22Rv1 (cell line): ENCODE measurements around the gene RASAL1.
A peak's percentile ranks its signal among the peaks of the same experiment; 100 is the strongest.

Experiments
- H3K27ac ChIP-seq: fragments of 450-650 bp; 2 replicates; pipeline ENCODE4 v1.5.1; 2017
- ZFX ChIP-seq: fragments of 450-650 bp; IDR thresholded peaks from 2 replicates; pipeline ENCODE4 v1.6.1; 2017; ENCODE audit warnings: antibody characterized with exemption, borderline replicate concordance
- TF ChIP-seq, protein P1 (sequence below): fragments of 450-650 bp; IDR thresholded peaks from 2 replicates; pipeline ENCODE4 v1.5.1; 2017; ENCODE audit warnings: mild to moderate bottlenecking

RASAL1 gene

DNA sequence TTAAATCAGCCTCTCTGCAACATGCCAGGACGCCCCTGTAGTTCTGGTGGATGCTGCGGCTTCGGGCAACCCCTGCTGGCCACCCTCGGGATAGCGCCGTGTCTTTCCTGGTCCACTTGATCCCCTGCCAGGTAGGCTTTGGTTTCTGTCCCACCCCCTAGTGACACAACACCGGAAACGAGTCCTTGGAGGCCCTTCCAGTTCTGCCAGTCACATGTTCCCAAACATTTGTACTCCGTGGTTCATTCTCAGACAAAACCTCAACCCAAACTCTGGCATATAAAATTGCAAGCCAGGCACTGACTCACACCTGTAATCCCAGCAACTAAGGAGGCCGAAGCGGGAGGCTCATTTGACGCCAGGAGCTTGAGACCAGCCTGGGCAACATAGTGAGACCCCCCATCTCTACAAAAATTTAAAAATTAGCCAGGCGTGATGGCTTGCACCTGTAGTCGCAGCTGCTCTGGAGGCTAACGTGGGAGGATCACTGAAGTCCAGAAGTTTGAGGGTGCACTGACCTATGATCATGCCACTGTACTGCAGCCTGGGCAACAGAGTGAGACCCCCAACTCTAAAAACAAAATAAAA lies 37.0 kb downstream of the RASAL1 start:
- no peak for TF ChIP-seq ZFX
- TF ChIP-seq, protein P1, sequence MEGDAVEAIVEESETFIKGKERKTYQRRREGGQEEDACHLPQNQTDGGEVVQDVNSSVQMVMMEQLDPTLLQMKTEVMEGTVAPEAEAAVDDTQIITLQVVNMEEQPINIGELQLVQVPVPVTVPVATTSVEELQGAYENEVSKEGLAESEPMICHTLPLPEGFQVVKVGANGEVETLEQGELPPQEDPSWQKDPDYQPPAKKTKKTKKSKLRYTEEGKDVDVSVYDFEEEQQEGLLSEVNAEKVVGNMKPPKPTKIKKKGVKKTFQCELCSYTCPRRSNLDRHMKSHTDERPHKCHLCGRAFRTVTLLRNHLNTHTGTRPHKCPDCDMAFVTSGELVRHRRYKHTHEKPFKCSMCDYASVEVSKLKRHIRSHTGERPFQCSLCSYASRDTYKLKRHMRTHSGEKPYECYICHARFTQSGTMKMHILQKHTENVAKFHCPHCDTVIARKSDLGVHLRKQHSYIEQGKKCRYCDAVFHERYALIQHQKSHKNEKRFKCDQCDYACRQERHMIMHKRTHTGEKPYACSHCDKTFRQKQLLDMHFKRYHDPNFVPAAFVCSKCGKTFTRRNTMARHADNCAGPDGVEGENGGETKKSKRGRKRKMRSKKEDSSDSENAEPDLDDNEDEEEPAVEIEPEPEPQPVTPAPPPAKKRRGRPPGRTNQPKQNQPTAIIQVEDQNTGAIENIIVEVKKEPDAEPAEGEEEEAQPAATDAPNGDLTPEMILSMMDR, result peak; percentile 98
- peak overlapping the region; percentile 72 for H3K27ac ChIP-seq

DNA sequence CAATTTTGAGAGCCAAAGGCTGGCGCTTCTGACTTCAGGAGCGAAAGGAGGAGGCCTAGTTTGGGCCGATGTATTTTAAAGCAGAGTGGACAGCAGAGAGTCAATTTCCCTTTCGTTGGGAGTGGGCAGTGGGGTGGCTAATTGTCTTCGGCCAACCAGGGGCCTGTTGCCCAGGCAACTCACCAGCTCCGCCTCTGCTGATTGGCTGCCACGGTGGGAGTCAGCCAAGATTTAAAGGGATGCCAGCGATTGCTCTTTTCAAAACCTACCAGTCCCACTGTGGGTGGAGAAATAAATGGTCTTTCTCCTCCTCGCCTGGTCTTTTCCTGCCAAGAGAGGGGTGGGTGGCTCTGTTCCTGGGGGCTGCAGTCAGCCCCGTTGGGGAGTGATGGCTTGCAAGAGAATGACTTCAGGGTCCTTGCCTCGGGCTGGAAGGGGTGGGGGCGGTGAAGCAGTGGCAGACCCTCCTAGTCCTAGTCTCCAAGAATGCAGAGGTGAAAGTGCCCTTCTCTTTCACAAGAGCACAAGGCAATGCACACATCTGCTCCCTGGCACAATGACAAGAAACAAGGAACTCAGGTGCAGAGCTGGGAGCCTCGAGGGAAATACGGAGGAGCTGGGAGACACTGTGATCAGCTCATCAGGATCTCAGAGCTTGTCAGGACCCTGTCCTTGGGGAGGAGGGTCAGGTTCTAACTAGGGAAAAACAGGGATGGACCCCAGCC lies 37.7 kb downstream of the RASAL1 start:
- TF ChIP-seq, protein P1, result no peak
- no peak for TF ChIP-seq ZFX
- peak overlapping the region; percentile 72 for H3K27ac ChIP-seq

DNA sequence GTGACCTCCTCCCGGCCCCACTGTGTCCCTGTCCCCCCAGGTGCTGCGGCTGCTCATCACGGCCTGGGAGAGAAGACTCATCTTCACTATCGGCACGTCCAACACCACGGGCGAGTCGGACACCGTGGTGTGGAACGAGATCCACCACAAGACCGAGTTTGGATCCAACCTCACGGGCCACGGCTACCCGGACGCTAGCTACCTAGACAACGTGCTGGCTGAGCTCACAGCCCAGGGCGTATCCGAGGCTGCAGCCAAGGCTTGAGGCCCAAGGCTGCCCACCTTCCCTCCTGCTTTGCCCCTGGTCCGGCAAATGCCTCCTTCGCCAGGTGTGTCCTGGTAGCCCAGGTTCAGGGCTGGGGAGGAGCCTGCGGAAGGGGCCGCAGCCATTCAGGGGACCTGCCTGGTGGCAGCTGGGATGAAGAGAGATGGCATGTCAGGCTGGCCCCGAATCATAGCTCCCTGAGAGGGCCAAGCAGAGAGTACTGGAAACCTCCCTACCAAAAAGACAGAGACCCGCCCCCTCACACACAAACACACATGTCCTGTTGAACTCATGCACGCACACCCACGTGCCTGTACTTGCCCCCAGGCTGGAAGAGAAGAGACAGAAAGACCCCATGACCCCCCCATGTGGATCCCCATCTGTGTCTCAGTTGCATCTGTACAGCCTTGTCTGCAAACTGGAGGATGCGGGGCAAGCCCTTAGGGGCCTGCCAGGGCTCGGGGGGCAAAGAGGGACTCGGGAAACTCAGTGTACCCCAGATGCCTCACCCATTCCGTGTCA lies 38.7 kb downstream of the RASAL1 start:
- no peak for TF ChIP-seq ZFX
- TF ChIP-seq, protein P1, result no peak
- H3K27ac ChIP-seq, result no peak overlapping the region

DNA sequence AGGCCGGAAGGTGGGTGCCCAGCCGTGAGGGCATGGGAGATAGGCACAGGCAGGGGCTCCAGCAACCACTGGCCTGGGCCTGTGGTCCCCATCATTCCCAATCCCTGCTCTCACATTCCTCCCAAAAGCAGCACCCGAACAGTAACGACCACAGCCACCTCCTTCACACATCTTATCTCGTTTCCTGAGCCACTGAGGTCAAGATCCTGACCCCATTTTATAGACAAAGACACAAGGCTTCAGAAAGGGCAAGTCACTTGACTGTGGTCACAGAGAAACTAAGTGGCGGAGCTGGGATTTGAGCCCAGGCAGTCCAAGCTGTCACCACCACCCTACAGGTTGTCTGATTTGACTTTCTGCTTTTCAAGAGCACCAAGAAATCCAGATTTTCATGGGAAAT lies 40.2 kb downstream of the RASAL1 start:
- no peak overlapping the region for H3K27ac ChIP-seq
- no peak for TF ChIP-seq ZFX

DNA sequence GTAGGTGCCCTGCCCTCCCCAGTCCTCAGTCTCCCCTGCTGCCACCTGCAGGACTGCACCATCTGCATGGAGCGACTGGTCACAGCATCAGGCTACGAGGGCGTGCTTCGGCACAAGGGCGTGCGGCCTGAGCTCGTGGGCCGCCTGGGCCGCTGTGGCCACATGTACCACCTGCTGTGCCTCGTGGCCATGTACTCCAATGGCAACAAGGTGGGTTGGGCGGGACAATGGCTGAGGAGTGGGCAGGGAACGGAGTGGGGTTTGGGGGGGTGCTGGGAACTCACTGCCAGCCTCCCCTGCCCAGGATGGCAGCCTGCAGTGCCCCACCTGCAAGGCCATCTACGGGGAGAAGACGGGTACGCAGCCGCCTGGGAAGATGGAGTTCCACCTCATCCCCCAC lies 40.8 kb downstream of the RASAL1 start:
- no peak overlapping the region for H3K27ac ChIP-seq
- no peak for TF ChIP-seq ZFX
- TF ChIP-seq, protein P1, result no peak

DNA sequence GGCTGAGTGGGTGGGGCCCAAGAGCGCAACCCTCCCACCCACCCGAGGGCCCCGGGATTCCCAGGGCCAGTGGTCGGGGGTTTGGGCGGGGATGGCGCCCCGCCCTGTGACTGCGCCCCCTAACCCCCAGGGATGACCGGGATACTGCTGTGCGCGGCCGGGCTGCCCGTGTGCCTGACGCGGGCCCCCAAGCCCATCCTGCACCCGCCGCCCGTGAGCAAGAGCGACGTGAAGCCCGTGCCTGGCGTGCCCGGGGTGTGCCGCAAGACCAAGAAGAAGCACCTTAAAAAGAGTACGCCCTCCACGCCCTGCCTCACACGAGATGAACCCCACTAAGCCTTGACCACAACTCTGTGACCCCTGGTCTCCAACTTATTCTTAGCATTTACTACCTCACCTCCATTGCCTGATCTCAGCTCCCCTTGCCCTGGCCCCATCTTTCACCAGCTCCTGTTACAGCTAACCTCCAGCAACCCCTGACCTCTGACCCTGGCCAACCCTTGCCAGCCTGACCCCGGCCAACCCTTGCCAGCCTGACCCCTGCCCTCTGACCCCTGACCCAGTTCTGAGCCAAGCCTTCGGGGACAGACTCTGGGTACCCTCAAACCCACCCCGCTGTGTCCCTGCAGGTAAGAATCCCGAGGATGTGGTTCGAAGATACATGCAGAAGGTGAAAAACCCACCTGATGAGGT lies 42.0 kb downstream of the RASAL1 start:
- H3K27ac ChIP-seq, result no peak overlapping the region
- TF ChIP-seq ZFX, result no peak
- TF ChIP-seq, protein P1, result no peak

DNA sequence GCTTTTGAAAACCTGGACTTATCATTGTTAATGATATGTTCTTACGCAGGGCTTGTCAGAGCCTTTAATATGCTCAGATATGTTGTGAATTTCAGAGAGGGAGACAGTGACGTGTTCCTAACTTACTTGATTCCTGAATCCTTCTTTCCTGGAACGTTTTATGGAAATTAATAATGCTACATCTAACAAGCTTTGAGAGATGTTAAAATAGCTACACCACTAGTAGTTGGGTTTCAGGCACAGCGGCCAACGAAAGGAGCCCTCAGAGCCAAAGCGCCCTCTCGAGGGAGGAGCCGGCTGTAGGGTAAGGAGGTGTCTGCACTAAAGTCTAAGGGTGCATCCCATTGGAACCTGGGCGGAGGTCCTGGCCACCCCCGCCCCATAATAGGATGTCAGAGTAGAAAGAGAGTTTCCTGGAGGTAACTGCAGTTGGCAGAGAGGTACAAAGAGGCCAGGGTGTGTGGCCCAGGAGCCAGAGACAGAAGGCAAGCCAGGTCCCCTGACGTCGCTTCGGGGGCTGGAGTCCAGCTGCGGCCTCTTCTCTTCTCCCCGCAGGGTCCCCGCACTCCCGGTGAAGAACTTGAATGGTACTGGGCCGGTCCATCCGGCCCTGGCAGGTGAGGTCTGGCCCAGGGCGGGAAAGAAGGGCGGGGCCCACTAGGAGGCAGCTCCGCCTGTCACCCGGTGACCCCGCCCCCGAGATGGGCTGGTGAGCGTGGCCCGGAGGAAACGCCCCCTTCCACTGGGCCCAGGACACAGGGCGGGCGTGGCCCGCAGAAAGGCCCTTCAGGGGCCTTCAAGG lies 42.8 kb downstream of the RASAL1 start:
- H3K27ac ChIP-seq, result no peak overlapping the region
- no peak for TF ChIP-seq ZFX
- TF ChIP-seq, protein P1, result peak; percentile 17; the same call in 1 of the 2 replicates
